Measurements from ENCODE around the gene TRMO. TPM values are rescaled to one million over a fixed set of nuclear protein-coding genes. Genes with fewer than 3 reads are reported as not detected.

The TRMO gene
- total and polyA plus RNA-seq, 2 of the 13 experiments (the other 11 are each of a cell fraction or from before 2014, with no cell fraction given): 8.7 to 18.6 TPM

GRCh38 chr9:97921959-97922724 lies at the start of gene TRMO (continued):
- TF ChIP-seq, protein P1, sequence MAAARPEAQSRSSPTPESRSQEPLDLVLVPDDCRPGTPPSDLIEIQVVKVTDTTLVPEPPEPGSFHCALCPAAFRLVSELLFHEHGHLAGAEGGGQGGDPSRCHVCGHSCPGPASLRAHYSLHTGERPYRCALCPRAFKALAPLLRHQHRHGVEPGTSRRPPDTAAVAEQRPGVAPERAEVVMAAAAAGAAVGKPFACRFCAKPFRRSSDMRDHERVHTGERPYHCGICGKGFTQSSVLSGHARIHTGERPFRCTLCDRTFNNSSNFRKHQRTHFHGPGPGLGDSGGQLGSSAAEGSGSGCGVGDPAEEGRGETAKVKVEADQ (CRISPR knock-in tag; IDR thresholded peaks at IDR 0.05; ENCODE audit: borderline replicate concordance): peak; percentile 71
- peak; percentile 88 for TF ChIP-seq TBX2 (CRISPR knock-in tag; IDR thresholded peaks at IDR 0.05; ENCODE audit: borderline replicate concordance)
- no peak for TF ChIP-seq SETDB1 (CRISPR knock-in tag; IDR thresholded peaks at IDR 0.05; ENCODE audit: borderline replicate concordance)
- TF ChIP-seq, protein P2, sequence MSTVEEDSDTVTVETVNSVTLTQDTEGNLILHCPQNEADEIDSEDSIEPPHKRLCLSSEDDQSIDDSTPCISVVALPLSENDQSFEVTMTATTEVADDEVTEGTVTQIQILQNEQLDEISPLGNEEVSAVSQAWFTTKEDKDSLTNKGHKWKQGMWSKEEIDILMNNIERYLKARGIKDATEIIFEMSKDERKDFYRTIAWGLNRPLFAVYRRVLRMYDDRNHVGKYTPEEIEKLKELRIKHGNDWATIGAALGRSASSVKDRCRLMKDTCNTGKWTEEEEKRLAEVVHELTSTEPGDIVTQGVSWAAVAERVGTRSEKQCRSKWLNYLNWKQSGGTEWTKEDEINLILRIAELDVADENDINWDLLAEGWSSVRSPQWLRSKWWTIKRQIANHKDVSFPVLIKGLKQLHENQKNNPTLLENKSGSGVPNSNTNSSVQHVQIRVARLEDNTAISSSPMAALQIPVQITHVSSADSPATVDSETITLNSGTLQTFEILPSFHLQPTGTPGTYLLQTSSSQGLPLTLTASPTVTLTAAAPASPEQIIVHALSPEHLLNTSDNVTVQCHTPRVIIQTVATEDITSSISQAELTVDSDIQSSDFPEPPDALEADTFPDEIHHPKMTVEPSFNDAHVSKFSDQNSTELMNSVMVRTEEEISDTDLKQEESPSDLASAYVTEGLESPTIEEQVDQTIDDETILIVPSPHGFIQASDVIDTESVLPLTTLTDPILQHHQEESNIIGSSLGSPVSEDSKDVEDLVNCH (CRISPR knock-in tag; IDR thresholded peaks at IDR 0.05): no peak
- peak; percentile 84 for TF ChIP-seq ARNTL (CRISPR knock-in tag; IDR thresholded peaks at IDR 0.05)
- TF ChIP-seq ZNF30 (CRISPR knock-in tag; IDR thresholded peaks at IDR 0.05): no peak; the same call in 1 of the 2 replicates
- TF ChIP-seq ZNF276 (CRISPR knock-in tag; IDR thresholded peaks at IDR 0.05; ENCODE audit: low read depth): peak; percentile 83; the same call in 1 of the 2 replicates
- no peak for TF ChIP-seq SP1 (IDR thresholded peaks at IDR 0.05)
- TF ChIP-seq SP1 (CRISPR knock-in tag; IDR thresholded peaks at IDR 0.05): peak; percentile 69; the same call in 1 of the 2 replicates
- TF ChIP-seq ZKSCAN1 (IDR thresholded peaks at IDR 0.05; ENCODE audit: low read length): no peak
- no peak for TF ChIP-seq HMG20A (CRISPR knock-in tag; IDR thresholded peaks at IDR 0.05; ENCODE audit: borderline replicate concordance)
- peak; percentile 40; the same call in 1 of the 2 replicates for TF ChIP-seq ARID2 (CRISPR knock-in tag; IDR thresholded peaks at IDR 0.05; ENCODE audit: borderline replicate concordance)
- TF ChIP-seq ZNF24 (IDR thresholded peaks at IDR 0.05): no peak
- TF ChIP-seq PITX1 (CRISPR knock-in tag; IDR thresholded peaks at IDR 0.05): peak; percentile 54; the same call in 1 of the 2 replicates
- TF ChIP-seq TFDP1 (CRISPR knock-in tag; IDR thresholded peaks at IDR 0.05; ENCODE audit: borderline replicate concordance): peak; percentile 85
- no peak for TF ChIP-seq PCBP2 (optimal IDR thresholded peaks at IDR 0.05; ENCODE audit: low read depth, low read length, poor library complexity, severe bottlenecking)
- peak; percentile 94 for TF ChIP-seq ZNF781 (CRISPR knock-in tag; IDR thresholded peaks at IDR 0.05; ENCODE audit: borderline replicate concordance, not compliant biosample characterization)
- 0 out of 2 replicates have a peak, but pooled peaks have one; percentile 72 for TF ChIP-seq ARNT2 (CRISPR knock-in tag; IDR thresholded peaks at IDR 0.05; ENCODE audit: low read depth)
- TF ChIP-seq ZNF17 (CRISPR knock-in tag; IDR thresholded peaks at IDR 0.05): no peak
- TF ChIP-seq REL (CRISPR knock-in tag; conservative IDR thresholded peaks at IDR 0.05): no peak
- peak; percentile 73 for TF ChIP-seq HNRNPL (IDR thresholded peaks at IDR 0.05; ENCODE audit: low read depth, low read length)
- TF ChIP-seq ESRRA (CRISPR knock-in tag; IDR thresholded peaks at IDR 0.05; ENCODE audit: low read depth): peak; percentile 82
- TF ChIP-seq ZNF12 (CRISPR knock-in tag; IDR thresholded peaks at IDR 0.05): peak; percentile 83
- peak; percentile 93 for TF ChIP-seq ZNF883 (CRISPR knock-in tag; IDR thresholded peaks at IDR 0.05; ENCODE audit: not compliant biosample characterization)
- TF ChIP-seq ZFP37 (CRISPR knock-in tag; IDR thresholded peaks at IDR 0.05; ENCODE audit: borderline replicate concordance): no peak
